ENCODE results near the gene OTUB1. TPM values are rescaled to one million over a fixed set of nuclear protein-coding genes. Genes with fewer than 3 reads are reported as not detected.

The OTUB1 gene
- total RNA-seq, 3 donors from 2014 or later: 50.9 to 81.4 (median 79.3) TPM

DNA sequence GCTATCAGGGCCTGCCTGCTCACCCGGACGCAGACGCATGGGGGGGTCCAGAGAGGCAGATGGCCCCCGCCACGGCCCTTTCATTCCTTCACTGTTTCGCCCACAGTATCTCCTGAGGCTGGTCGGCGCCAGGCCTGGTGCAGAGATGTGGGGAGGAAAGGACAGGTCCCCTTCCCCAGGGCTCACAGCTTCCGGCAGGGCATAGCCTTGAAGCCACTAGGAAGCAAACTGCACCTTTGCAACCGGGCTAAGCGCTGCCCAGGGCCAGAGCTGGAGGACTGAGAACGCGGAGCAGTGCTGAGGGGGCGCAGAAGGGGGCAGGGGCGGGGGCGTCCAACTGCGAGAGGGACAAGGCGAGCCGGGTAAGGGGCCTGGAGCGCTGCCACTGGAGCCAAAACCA is 29.3 kb downstream of the OTUB1 start:
- H3K4me1 ChIP-seq: no peaks in the 10 kb centered on the region
- no peak overlapping the region for H3K27ac ChIP-seq
- DNase-seq (ENCODE audit: low spot score in 2 of 2): no peak
- H3K4me3 ChIP-seq: no peak overlapping the region
- TF ChIP-seq, protein P1, sequence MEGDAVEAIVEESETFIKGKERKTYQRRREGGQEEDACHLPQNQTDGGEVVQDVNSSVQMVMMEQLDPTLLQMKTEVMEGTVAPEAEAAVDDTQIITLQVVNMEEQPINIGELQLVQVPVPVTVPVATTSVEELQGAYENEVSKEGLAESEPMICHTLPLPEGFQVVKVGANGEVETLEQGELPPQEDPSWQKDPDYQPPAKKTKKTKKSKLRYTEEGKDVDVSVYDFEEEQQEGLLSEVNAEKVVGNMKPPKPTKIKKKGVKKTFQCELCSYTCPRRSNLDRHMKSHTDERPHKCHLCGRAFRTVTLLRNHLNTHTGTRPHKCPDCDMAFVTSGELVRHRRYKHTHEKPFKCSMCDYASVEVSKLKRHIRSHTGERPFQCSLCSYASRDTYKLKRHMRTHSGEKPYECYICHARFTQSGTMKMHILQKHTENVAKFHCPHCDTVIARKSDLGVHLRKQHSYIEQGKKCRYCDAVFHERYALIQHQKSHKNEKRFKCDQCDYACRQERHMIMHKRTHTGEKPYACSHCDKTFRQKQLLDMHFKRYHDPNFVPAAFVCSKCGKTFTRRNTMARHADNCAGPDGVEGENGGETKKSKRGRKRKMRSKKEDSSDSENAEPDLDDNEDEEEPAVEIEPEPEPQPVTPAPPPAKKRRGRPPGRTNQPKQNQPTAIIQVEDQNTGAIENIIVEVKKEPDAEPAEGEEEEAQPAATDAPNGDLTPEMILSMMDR (IDR thresholded peaks at IDR 0.05): no peak
- TF ChIP-seq POLR2A (IDR thresholded peaks at IDR 0.05): no peak
- no peaks in the 10 kb centered on the region for H3K27me3 ChIP-seq
- intact Hi-C loops (cut with DNase I; ENCODE audit: low total_unique reads): no loop called here
- H3K9me3 ChIP-seq: no peaks in the 10 kb centered on the region
- H3K36me3 ChIP-seq: no peaks in the 10 kb centered on the region

DNA sequence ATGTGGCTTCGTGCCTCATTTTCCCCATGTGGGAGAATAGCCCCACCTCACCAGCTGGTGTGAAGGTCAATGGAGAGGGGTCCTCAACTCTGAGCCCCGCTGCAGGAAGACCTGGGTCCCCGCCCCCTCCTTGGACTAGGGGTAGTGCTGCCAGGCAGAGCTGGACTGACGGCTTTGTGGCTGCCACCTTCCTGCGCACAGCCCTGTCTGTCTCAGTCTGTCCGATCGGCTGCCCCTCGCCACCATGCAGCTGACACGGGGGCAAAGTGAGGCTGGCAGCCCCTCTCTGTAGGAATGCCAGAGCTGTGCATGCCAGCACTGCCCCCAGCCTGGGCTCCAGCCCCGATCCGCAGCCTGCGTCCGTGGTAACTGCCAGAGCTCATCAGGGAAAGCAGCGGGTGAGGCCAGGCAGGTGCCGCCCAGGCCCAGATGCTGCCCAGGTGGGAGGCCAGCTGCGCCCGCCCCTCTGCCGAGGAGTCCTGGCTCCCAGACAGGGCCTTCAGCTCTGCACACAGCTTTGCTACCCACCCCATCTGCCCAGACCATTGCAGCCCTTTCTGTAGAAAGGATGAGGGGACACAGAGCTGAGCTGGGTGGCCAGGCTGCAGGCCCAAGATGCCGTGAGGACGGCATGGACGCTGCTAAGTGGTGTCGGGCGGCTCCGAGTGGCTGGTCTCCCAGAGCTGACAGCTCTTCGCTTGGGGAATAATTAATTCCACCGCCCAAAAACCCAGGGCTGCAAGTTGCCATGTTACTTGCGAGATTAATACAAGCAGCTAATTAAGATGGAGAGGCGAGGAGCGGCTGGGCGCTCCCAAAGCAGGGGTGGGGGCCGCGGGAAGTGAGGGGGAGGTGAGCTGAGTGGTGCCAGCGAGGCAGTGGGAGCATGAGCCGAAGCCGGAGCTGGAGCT is 30.0 kb downstream of the OTUB1 start:
- no peaks in the 10 kb centered on the region for H3K4me1 ChIP-seq
- H3K9me3 ChIP-seq: no peaks in the 10 kb centered on the region
- H3K36me3 ChIP-seq: no peaks in the 10 kb centered on the region
- no peak overlapping the region for H3K27ac ChIP-seq
- intact Hi-C loops (cut with DNase I; ENCODE audit: low total_unique reads): no loop called here
- no peaks in the 10 kb centered on the region for H3K27me3 ChIP-seq
- TF ChIP-seq, protein P1 (IDR thresholded peaks at IDR 0.05): no peak
- TF ChIP-seq POLR2AphosphoS5 (IDR thresholded peaks at IDR 0.05): no peak
- TF ChIP-seq POLR2A (IDR thresholded peaks at IDR 0.05): no peak
- H3K4me3 ChIP-seq: no peak overlapping the region
- DNase-seq (ENCODE audit: low spot score in 2 of 2): no peak

DNA sequence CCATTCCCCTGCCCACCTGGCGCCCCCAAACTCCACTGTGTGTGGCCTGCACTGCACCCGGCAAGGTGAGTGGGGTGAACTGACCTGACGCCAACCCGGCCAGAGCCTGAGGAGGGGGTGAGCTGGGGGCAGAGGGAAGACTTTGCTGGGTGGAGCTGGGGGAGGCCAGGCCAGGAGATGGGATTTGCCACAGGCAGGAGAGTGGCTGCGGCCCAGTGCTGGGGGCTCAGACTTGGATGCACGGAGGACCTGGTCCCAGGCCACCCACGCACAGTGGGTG is 31.6 kb downstream of the OTUB1 start:
- no peaks in the 10 kb centered on the region for H3K9me3 ChIP-seq
- H3K4me1 ChIP-seq: no peaks in the 10 kb centered on the region
- no peak overlapping the region for H3K27ac ChIP-seq
- TF ChIP-seq, protein P1 (IDR thresholded peaks at IDR 0.05): no peak
- no peak for TF ChIP-seq POLR2A (IDR thresholded peaks at IDR 0.05)
- no peak for TF ChIP-seq POLR2AphosphoS5 (IDR thresholded peaks at IDR 0.05)
- H3K4me3 ChIP-seq: no peak overlapping the region
- intact Hi-C loops (cut with DNase I; ENCODE audit: low total_unique reads): no loop called here
- DNase-seq (ENCODE audit: low spot score in 2 of 2): no peak
- H3K27me3 ChIP-seq: no peaks in the 10 kb centered on the region
- H3K36me3 ChIP-seq: no peaks in the 10 kb centered on the region

DNA sequence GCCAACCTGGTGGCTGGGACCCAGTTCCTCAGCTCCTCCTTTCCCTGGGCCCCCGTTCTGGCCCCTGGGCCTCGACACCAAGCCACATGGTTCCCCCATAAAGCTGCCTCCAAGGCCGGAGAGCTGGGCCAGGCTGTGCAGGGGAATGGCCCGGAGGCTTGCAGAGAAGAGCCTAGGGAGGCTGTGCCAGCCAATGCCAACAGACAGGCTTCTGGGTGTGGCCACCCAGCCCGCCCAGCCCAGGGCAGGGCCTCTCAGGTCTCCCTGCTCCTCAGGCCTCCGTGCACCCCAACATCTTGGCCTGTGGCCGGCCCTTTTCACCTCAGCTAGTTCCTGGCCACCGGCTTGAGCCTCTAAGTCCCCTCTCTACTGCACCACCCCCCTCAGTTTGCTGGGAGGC is 32.1 kb downstream of the OTUB1 start:
- H3K36me3 ChIP-seq: no peaks in the 10 kb centered on the region

More for the DNA sequence above, 32.1 kb downstream of the OTUB1 start:
- intact Hi-C loops (cut with DNase I; ENCODE audit: low total_unique reads): no loop called here
- DNase-seq (ENCODE audit: low spot score in 2 of 2): no peak
- TF ChIP-seq POLR2AphosphoS5 (IDR thresholded peaks at IDR 0.05): no peak
- TF ChIP-seq, protein P1 (IDR thresholded peaks at IDR 0.05): no peak
- no peak for TF ChIP-seq POLR2A (IDR thresholded peaks at IDR 0.05)
- H3K4me1 ChIP-seq: no peaks in the 10 kb centered on the region
- no peaks in the 10 kb centered on the region for H3K27me3 ChIP-seq
- no peak overlapping the region for H3K4me3 ChIP-seq
- H3K27ac ChIP-seq: no peak overlapping the region
- no peaks in the 10 kb centered on the region for H3K9me3 ChIP-seq

All from breast epithelium (tissue), 4 donors.